RPMI7951 (cell line): ENCODE measurements around the gene SLC35G4. TPM values are rescaled to one million over a fixed set of nuclear protein-coding genes. Genes with fewer than 3 reads are reported as not detected.
"Not testable (repeated sequence)": the region's sequence is repeated elsewhere in the genome, so short reads cannot be mapped to it uniquely, and the experiment has no call there.

Source experiments
- DNase-seq: peaks from one replicate; pipeline ENCODE4 v3.0.0-alpha.2; 2012; ENCODE audit warnings: low read depth
- total RNA-seq: library from RNA; depleted of rRNA; stranded (reverse); fragments of >200 nt; shearing (Covaris generic); gene quantifications from 2 replicates; pipeline ENCODE4 v1.2.3, GENCODE V29; 2014; rRNA removed

The SLC35G4 gene
- not detected in 2 replicates for total RNA-seq

GRCh38 chr18:11609488-11609887, at the start of gene SLC35G4:
SLC35G4 (plus strand) TSS chr18:11609596; CDS start chr18:11609596, 0 bp downstream.
- DNase-seq = not testable (repeated sequence)

GRCh38 chr18:11561293-11561692, 48.1 kb upstream of the SLC35G4 start:
- peak; percentile 33 for DNase-seq

GRCh38 chr18:11565716-11566115, 43.7 kb upstream of the SLC35G4 start:
- DNase-seq = no peak

GRCh38 chr18:11566236-11566965, 43.0 kb upstream of the SLC35G4 start:
- no peak for DNase-seq

- no peak for DNase-seq
Measured at GRCh38 chr18:11567396-11567795, 42.0 kb upstream of the SLC35G4 start.

- DNase-seq = no peak
Measured at GRCh38 chr18:11570073-11570588, 39.3 kb upstream of the SLC35G4 start.

- DNase-seq = no peak
Measured at GRCh38 chr18:11570769-11571412, 38.5 kb upstream of the SLC35G4 start.

- no peak for DNase-seq
Measured at GRCh38 chr18:11572201-11572600, 37.2 kb upstream of the SLC35G4 start.

- no peak for DNase-seq
Measured at GRCh38 chr18:11574545-11574944, 34.9 kb upstream of the SLC35G4 start.

- DNase-seq = no peak
Measured at GRCh38 chr18:11577271-11578112, 31.9 kb upstream of the SLC35G4 start.

GRCh38 chr18:11578799-11579198, 30.6 kb upstream of the SLC35G4 start:
- no peak for DNase-seq

GRCh38 chr18:11579916-11580315, 29.5 kb upstream of the SLC35G4 start:
- DNase-seq = no peak

GRCh38 chr18:11581286-11581685, 28.1 kb upstream of the SLC35G4 start:
- no peak for DNase-seq

GRCh38 chr18:11585596-11585995, 23.8 kb upstream of the SLC35G4 start:
- DNase-seq = no peak

GRCh38 chr18:11586896-11587295, 22.5 kb upstream of the SLC35G4 start:
- no peak for DNase-seq

GRCh38 chr18:11587432-11587831, 22.0 kb upstream of the SLC35G4 start:
- no peak for DNase-seq

- DNase-seq = no peak
Measured at GRCh38 chr18:11587846-11588245, 21.6 kb upstream of the SLC35G4 start.

- no peak for DNase-seq
Measured at GRCh38 chr18:11591957-11592356, 17.4 kb upstream of the SLC35G4 start.

- no peak for DNase-seq
Measured at GRCh38 chr18:11600321-11600720, 9.1 kb upstream of the SLC35G4 start.

GRCh38 chr18:11607906-11608305, 1.5 kb upstream of the SLC35G4 start:
- DNase-seq = no peak

GRCh38 chr18:11608618-11609017, 778 bp upstream of the SLC35G4 start:
- DNase-seq = not testable (repeated sequence)

- not testable (repeated sequence) for DNase-seq
Measured at GRCh38 chr18:11613073-11613472, 3.7 kb downstream of the SLC35G4 start.
